ENCODE results near the gene FDPS.

The FDPS gene

DNA sequence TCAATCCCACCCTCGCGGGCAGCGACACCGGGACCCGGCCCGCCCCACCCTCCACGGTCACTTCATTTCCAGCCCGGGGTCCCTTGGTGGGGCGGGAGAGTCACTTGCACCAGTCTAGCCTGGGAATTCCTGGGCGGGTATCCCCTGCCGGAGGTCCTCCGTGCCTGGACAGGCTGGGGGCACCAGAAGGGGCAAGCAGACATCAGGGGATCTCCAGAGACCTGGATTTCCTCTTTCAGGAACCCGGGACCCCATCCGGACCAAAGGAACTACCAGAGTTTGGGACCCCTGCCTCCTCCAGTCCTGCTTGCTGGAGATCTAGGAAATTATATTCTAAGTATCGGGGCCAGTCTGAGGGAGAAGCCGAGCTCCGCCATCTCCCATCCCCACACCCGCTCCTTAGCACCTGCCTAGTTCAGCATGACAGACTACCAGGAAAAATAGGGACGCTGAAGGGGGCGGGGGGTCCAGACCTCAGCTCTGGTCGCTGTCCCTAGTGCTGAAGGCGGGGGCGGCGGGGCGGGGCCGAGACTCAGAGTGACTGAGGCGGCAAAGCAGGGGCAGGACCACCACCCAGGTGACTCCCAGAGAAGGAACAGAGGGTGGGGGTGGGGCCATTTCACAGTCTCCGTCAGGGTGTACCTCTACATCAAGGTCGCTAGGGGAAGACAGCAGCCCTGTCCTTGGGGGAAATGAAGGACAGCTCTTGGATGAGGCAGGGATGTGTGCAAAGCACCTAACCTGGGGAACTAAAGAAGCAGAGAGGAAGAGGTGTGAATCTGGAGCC is 30.6 kb upstream of the FDPS start:
- DNase-seq (ENCODE audit: low read depth): peak; percentile 23
- H3K4me3 ChIP-seq (replicated peaks; ENCODE audit: low read depth, low read length): peak overlapping the region; percentile 69
- peak; percentile 37 for TF ChIP-seq CTCF (IDR thresholded peaks at IDR 0.05; ENCODE audit: low read length, missing control alignments)

DNA sequence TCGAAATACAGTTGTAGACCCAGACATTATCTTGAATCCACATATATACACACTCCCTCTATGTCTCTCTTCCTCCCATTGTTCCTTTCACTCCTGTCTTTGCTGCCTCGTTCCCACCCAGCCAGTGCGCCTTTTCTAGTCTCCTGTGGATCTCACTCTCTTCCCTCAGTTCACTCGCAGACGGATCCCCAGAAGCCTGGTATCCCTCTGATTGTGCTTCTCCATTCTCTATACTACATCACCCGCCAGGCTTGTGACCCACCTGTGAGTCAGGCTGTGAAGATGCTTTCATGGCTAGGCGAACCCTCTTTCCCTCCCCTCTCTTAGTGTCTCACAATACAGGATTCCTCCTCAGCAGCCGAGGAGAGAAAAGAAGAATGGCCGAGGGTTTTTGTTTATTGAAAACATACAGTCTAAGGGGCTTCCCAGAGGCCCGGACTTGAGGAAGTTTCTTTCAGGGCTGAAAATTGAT is 29.9 kb upstream of the FDPS start:
- H3K4me3 ChIP-seq (replicated peaks; ENCODE audit: low read depth, low read length): no peak overlapping the region
- no peak for TF ChIP-seq CTCF (IDR thresholded peaks at IDR 0.05; ENCODE audit: low read length, missing control alignments)
- no peak for DNase-seq (ENCODE audit: low read depth)

DNA sequence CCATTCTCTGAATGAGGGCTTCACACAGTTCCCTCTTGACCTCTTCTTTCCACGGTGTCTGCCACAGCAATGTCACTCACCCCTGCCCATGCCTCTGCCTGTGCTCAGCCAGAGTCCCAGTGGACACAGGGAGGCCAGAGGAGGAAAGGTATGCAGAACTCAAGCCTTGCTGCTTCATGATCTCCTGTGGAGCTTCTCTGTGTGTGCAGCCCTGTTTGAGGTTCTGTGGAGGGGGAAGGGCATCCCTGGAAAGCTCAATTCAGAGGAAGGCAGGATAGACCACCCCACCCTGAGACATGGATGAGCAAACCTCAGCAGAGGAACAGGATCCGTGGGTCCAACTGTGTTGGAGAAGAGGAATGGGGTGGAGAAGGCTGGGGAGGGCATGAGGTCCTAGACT is 29.4 kb upstream of the FDPS start:
- no peak overlapping the region for H3K4me3 ChIP-seq (replicated peaks; ENCODE audit: low read depth, low read length)
- TF ChIP-seq CTCF (IDR thresholded peaks at IDR 0.05; ENCODE audit: low read length, missing control alignments): no peak
- no peak for DNase-seq (ENCODE audit: low read depth)

- TF ChIP-seq CTCF (IDR thresholded peaks at IDR 0.05; ENCODE audit: low read length, missing control alignments): no peak
- H3K4me3 ChIP-seq (replicated peaks; ENCODE audit: low read depth, low read length): no peak overlapping the region
- no peak for DNase-seq (ENCODE audit: low read depth)
These were observed 26.1 kb upstream of the FDPS start for GRCh38 chr1:155282488-155283091.

- TF ChIP-seq CTCF (IDR thresholded peaks at IDR 0.05; ENCODE audit: low read length, missing control alignments): no peak
- DNase-seq (ENCODE audit: low read depth): no peak
- H3K4me3 ChIP-seq (replicated peaks; ENCODE audit: low read depth, low read length): no peak overlapping the region
These were observed 24.2 kb upstream of the FDPS start for GRCh38 chr1:155284476-155284875.

DNA sequence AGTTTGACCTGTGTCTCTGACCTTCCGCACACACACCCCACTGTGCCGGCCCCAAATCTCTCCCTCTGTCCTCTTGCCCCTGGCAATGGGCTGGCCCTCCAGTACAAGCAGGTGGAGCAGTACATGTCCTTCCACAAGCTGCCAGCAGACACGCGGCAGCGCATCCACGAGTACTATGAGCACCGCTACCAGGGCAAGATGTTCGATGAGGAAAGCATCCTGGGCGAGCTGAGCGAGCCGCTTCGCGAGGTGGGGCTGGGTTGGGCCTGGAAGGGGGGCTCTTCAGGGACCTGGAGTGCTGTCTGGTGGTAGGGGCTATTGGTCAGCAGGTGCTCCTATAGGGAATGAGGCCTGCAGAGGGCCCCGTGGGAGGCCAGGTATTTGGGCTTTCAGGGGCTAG is 23.6 kb upstream of the FDPS start:
- no peak overlapping the region for H3K4me3 ChIP-seq (replicated peaks; ENCODE audit: low read depth, low read length)
- no peak for DNase-seq (ENCODE audit: low read depth)
- TF ChIP-seq CTCF (IDR thresholded peaks at IDR 0.05; ENCODE audit: low read length, missing control alignments): no peak
